Trophoblast cell (in vitro differentiated cells and primary cell): ENCODE results near the gene ZNF273.

Source experiments
- DNase-seq, 2 donors: peaks; one replicate each; pipeline ENCODE4 v3.0.0-alpha.2; 2016
- H2AFZ ChIP-seq: 2 replicates; pipeline ENCODE4 v1.6.1; 2013; ENCODE audit warnings: low read length, moderate library complexity, mild to moderate bottlenecking; ENCODE audit not compliant: insufficient read depth, poor library complexity
- H2AK5ac ChIP-seq: 2 replicates; pipeline ENCODE4 v1.6.1; 2013; ENCODE audit warnings: mild to moderate bottlenecking, low read length
- H2BK120ac ChIP-seq: 2 replicates; pipeline ENCODE4 v1.6.1; 2013; ENCODE audit warnings: low read length, mild to moderate bottlenecking, moderate library complexity; ENCODE audit not compliant: insufficient read depth, poor library complexity
- H2BK12ac ChIP-seq: 2 replicates; pipeline ENCODE4 v1.6.1; 2013; ENCODE audit warnings: mild to moderate bottlenecking, low read length, moderate library complexity
- H2BK5ac ChIP-seq: 2 replicates; pipeline ENCODE4 v1.6.1; 2013; ENCODE audit warnings: low read length, low read depth, moderate library complexity, mild to moderate bottlenecking; ENCODE audit not compliant: poor library complexity
- H3K14ac ChIP-seq: 2 replicates; pipeline ENCODE4 v1.6.1; 2013; ENCODE audit warnings: mild to moderate bottlenecking, low read length
- H3K18ac ChIP-seq: 2 replicates; pipeline ENCODE4 v1.6.1; 2013; ENCODE audit warnings: mild to moderate bottlenecking, low read length
- H3K23ac ChIP-seq: 2 replicates; pipeline ENCODE4 v1.6.1; 2013; ENCODE audit warnings: low read length
- H3K27ac ChIP-seq: 2 replicates; pipeline ENCODE4 v1.5.1; 2013; ENCODE audit warnings: low read depth, mild to moderate bottlenecking, inconsistent platforms, low read length, moderate library complexity
- H3K27me3 ChIP-seq: 2 replicates; pipeline ENCODE4 v1.6.1; 2013; ENCODE audit warnings: inconsistent platforms, mild to moderate bottlenecking, low read length, moderate library complexity; ENCODE audit not compliant: insufficient read depth
- H3K36me3 ChIP-seq, 2 experiments: 1 replicate in 1 of 2; 2 replicates in 1 of 2; pipeline ENCODE4 v1.6.1; 2013; ENCODE audit warnings: low read length in 2 of 2, mild to moderate bottlenecking in 2 of 2, moderate library complexity in 1 of 2; ENCODE audit not compliant: insufficient read depth in 2 of 2, control insufficient read depth in 1 of 2
- H3K4ac ChIP-seq: 2 replicates; pipeline ENCODE4 v1.6.1; 2013; ENCODE audit warnings: low read depth, mild to moderate bottlenecking, low read length, moderate library complexity
- H3K4me1 ChIP-seq, 2 experiments: 1 replicate in 1 of 2; 2 replicates in 1 of 2; pipeline ENCODE4 v1.6.1; 2013; ENCODE audit warnings: low read length in 2 of 2, mild to moderate bottlenecking in 2 of 2, moderate library complexity in 1 of 2; ENCODE audit not compliant: insufficient read depth in 2 of 2, control insufficient read depth in 1 of 2
- H3K4me2 ChIP-seq: 2 replicates; pipeline ENCODE4 v1.6.1; 2013; ENCODE audit warnings: inconsistent platforms, mild to moderate bottlenecking, low read length, moderate library complexity
- H3K4me3 ChIP-seq: 2 replicates; pipeline ENCODE4 v1.5.1; 2013; ENCODE audit warnings: mild to moderate bottlenecking, low read depth, low read length, inconsistent platforms
- H3K79me1 ChIP-seq: one replicate; pipeline ENCODE4 v1.6.1; 2013; ENCODE audit warnings: low read length
- H3K79me2 ChIP-seq: 2 replicates; pipeline ENCODE4 v1.6.1; 2013; ENCODE audit warnings: low read length, mild to moderate bottlenecking; ENCODE audit not compliant: control insufficient read depth, insufficient read depth, poor library complexity
- H3K9ac ChIP-seq: 2 replicates; pipeline ENCODE4 v1.6.1; 2013; ENCODE audit warnings: mild to moderate bottlenecking, low read length
- H3K9me3 ChIP-seq: 2 replicates; pipeline ENCODE4 v1.6.1; 2013; ENCODE audit warnings: low read depth, mild to moderate bottlenecking, control low read depth, inconsistent platforms, low read length; ENCODE audit not compliant: insufficient read depth
- H4K12ac ChIP-seq: 2 replicates; pipeline ENCODE4 v1.6.1; 2013; ENCODE audit warnings: low read depth, mild to moderate bottlenecking, low read length, moderate library complexity
- H4K8ac ChIP-seq: 2 replicates; pipeline ENCODE4 v1.6.1; 2013; ENCODE audit warnings: low read depth, mild to moderate bottlenecking, low read length, moderate library complexity
- H4K91ac ChIP-seq: one replicate; pipeline ENCODE4 v1.6.1; 2013; ENCODE audit warnings: low read depth, mild to moderate bottlenecking, low read length, moderate library complexity
- WGBS: extraction: QIAGEN DNeasy Blood & Tissue Kit; methylation state at CpG from one replicate; pipeline ENCODE4 v1.1.7; 2013; ENCODE audit warnings: missing lambda C conversion rate; ENCODE audit not compliant: insufficient read length, insufficient coverage; ENCODE audit errors: extremely low coverage; 5-methylcytosine and 5-hydroxymethylcytosine counted together

The ZNF273 gene

GRCh38 chr7:64874562-64875250, 28.4 kb upstream of the ZNF273 start:
- H3K4me1 ChIP-seq: peaks cover 0 to 4% of the 10 kb centered on the region in 2 experiments
- H3K36me3 ChIP-seq: no peaks in the 10 kb centered on the region
- H2AFZ ChIP-seq: no peak overlapping the region
- H2BK12ac ChIP-seq: no peak overlapping the region
- no peak overlapping the region for H4K91ac ChIP-seq
- H3K14ac ChIP-seq: no peak overlapping the region
- no peak overlapping the region for H2AK5ac ChIP-seq
- no peak overlapping the region for H3K9ac ChIP-seq
- no peaks in the 10 kb centered on the region for H3K27me3 ChIP-seq
- no peak overlapping the region for H3K4me2 ChIP-seq
- no peaks in the 10 kb centered on the region for H3K79me2 ChIP-seq
- H3K4ac ChIP-seq: no peak overlapping the region
- H2BK120ac ChIP-seq: no peak overlapping the region
- no peaks in the 10 kb centered on the region for H3K79me1 ChIP-seq
- no peak overlapping the region for H3K23ac ChIP-seq
- H3K4me3 ChIP-seq: no peak overlapping the region
- no peak overlapping the region for H2BK5ac ChIP-seq
- H4K12ac ChIP-seq: no peak overlapping the region
- WGBS: no CpG with 5 or more reads among the region's 23 CpGs
- no peak overlapping the region for H3K27ac ChIP-seq
- no peak for DNase-seq
- H3K18ac ChIP-seq: no peak overlapping the region
- H4K8ac ChIP-seq: no peak overlapping the region
- peaks cover 53% of the 10 kb centered on the region for H3K9me3 ChIP-seq

GRCh38 chr7:64875258-64875657, 27.8 kb upstream of the ZNF273 start:
- no CpG with 5 or more reads among the region's 18 CpGs for whole genome bisulfite sequencing
- no peaks in the 10 kb centered on the region for H3K27me3 ChIP-seq
- no peak overlapping the region for H3K18ac ChIP-seq
- no peak for DNase-seq
- H3K27ac ChIP-seq: no peak overlapping the region
- H2BK12ac ChIP-seq: no peak overlapping the region
- H3K4me2 ChIP-seq: no peak overlapping the region
- no peaks in the 10 kb centered on the region for H3K79me2 ChIP-seq
- no peaks in the 10 kb centered on the region for H3K36me3 ChIP-seq
- H2BK120ac ChIP-seq: no peak overlapping the region
- no peak overlapping the region for H3K9ac ChIP-seq
- no peak overlapping the region for H2BK5ac ChIP-seq
- H4K8ac ChIP-seq: no peak overlapping the region
- H3K4me1 ChIP-seq: peaks cover 0 to 4% of the 10 kb centered on the region in 2 experiments
- H3K4me3 ChIP-seq: no peak overlapping the region
- H3K4ac ChIP-seq: no peak overlapping the region
- no peak overlapping the region for H4K91ac ChIP-seq
- no peak overlapping the region for H4K12ac ChIP-seq
- peaks cover 54% of the 10 kb centered on the region for H3K9me3 ChIP-seq
- no peak overlapping the region for H2AK5ac ChIP-seq
- no peak overlapping the region for H3K14ac ChIP-seq
- no peaks in the 10 kb centered on the region for H3K79me1 ChIP-seq
- no peak overlapping the region for H2AFZ ChIP-seq
- no peak overlapping the region for H3K23ac ChIP-seq

- Histone ChIP-seq H3K4me2 (no peak overlapping the region), H3K4me3 (no peak overlapping the region), H3K4ac (no peak overlapping the region), H3K27me3 (no peaks in the 10 kb centered on the region), H3K9me3 (peaks cover 55% of the 10 kb centered on the region), H4K8ac (no peak overlapping the region), H3K79me2 (no peaks in the 10 kb centered on the region), H3K4me1 (peaks cover 0 to 4% of the 10 kb centered on the region in 2 experiments), H3K36me3 (no peaks in the 10 kb centered on the region), H3K9ac (no peak overlapping the region), H2BK5ac (no peak overlapping the region), H4K91ac (no peak overlapping the region), H3K18ac (no peak overlapping the region), H3K27ac (no peak overlapping the region), H2BK12ac (no peak overlapping the region), H2BK120ac (no peak overlapping the region), H3K14ac (no peak overlapping the region), H4K12ac (no peak overlapping the region), H3K23ac (no peak overlapping the region), H2AFZ (no peak overlapping the region), H2AK5ac (no peak overlapping the region), H3K79me1 (no peaks in the 10 kb centered on the region)
- WGBS: no CpG with 5 or more reads among the region's 23 CpGs
- no peak for DNase-seq
Measured at GRCh38 chr7:64875658-64876406, 27.2 kb upstream of the ZNF273 start.

- no CpG with 5 or more reads among the region's 39 CpGs for WGBS
- H3K4me2 ChIP-seq: peak overlapping the region; percentile 57
- DNase-seq: peak; percentile 16 to 62
- no peaks in the 10 kb centered on the region for H3K79me1 ChIP-seq
- H2AK5ac ChIP-seq: no peak overlapping the region
- no peak overlapping the region for H4K91ac ChIP-seq
- H3K79me2 ChIP-seq: no peaks in the 10 kb centered on the region
- peaks cover 0 to 4% of the 10 kb centered on the region in 2 experiments for H3K4me1 ChIP-seq
- peaks cover 55% of the 10 kb centered on the region for H3K9me3 ChIP-seq
- no peak overlapping the region for H3K4ac ChIP-seq
- H2BK120ac ChIP-seq: no peak overlapping the region
- H2BK12ac ChIP-seq: no peak overlapping the region
- H3K9ac ChIP-seq: no peak overlapping the region
- H2AFZ ChIP-seq: no peak overlapping the region
- H2BK5ac ChIP-seq: no peak overlapping the region
- no peaks in the 10 kb centered on the region for H3K27me3 ChIP-seq
- no peak overlapping the region for H4K12ac ChIP-seq
- no peak overlapping the region for H4K8ac ChIP-seq
- no peak overlapping the region for H3K23ac ChIP-seq
- H3K18ac ChIP-seq: no peak overlapping the region
- H3K4me3 ChIP-seq: no peak overlapping the region
- no peak overlapping the region for H3K14ac ChIP-seq
- H3K27ac ChIP-seq: no peak overlapping the region
- no peaks in the 10 kb centered on the region for H3K36me3 ChIP-seq
Measured at GRCh38 chr7:64876792-64877713, 26.0 kb upstream of the ZNF273 start.
